Kidney epithelial cell (primary cell): Measurements from ENCODE around the gene PAQR5. TPM values are rescaled to one million over a fixed set of nuclear protein-coding genes. Genes with fewer than 3 reads are reported as not detected.

Experiments used
- DNase-seq: peaks from one replicate; pipeline ENCODE4 v3.0.0-alpha.2; 2010; ENCODE audit warnings: low read depth
- H3K27me3 ChIP-seq: 2 replicates; pipeline ENCODE4 v1.6.0; 2011; ENCODE audit warnings: low read length; ENCODE audit not compliant: control insufficient read depth, insufficient read depth
- H3K36me3 ChIP-seq: 2 replicates; pipeline ENCODE4 v1.5.1; 2011; ENCODE audit warnings: low read length; ENCODE audit not compliant: control insufficient read depth, insufficient read depth
- H3K4me3 ChIP-seq: 2 replicates; pipeline ENCODE4 v1.5.1; 2011; ENCODE audit warnings: low read depth, mild to moderate bottlenecking, control low read depth, low read length
- CTCF ChIP-seq: IDR thresholded peaks from 2 replicates; pipeline ENCODE4 v1.5.1; 2011; ENCODE audit warnings: mild to moderate bottlenecking, moderate library complexity, low read length, control low read depth, inconsistent platforms; ENCODE audit not compliant: insufficient read depth, poor library complexity, severe bottlenecking
- total RNA-seq: library from RNA; depleted of rRNA; stranded (reverse); fragments of >200 nt; gene quantifications from 2 replicates; pipeline ENCODE4 v1.2.3, GENCODE V29; 2015

Gene PAQR5
- total RNA-seq, 1 donor from 2014 or later, result 9.7 TPM

- Histone ChIP-seq H3K4me3 (no peak overlapping the region), H3K27me3 (no peaks in the 10 kb centered on the region), H3K36me3 (peaks cover 2% of the 10 kb centered on the region)
- TF ChIP-seq CTCF, result no peak
- DNase-seq, result no peak
Observed at GRCh38 chr15:69456208-69457166, 157.8 kb downstream of the PAQR5 start.

Other genes with a start within 250 kb of the PAQR5 start
- gene GLCE, start 138.3 kb upstream of the PAQR5 start, total RNA-seq, result 11.0 and 12.9 TPM in 2 replicates
- 8.6 and 12.3 TPM in 2 replicates for gene KIF23, start 115.4 kb downstream of the PAQR5 start, total RNA-seq
- 930 and 943 TPM in 2 replicates for gene RPLP1, start 153.9 kb downstream of the PAQR5 start, total RNA-seq